Smooth muscle cell (in vitro differentiated cells): ENCODE measurements around the gene LTB4R2. TPM values are rescaled to one million over a fixed set of nuclear protein-coding genes. Genes with fewer than 3 reads are reported as not detected.

ENCODE experiments used
- DNase-seq: peaks from one replicate; lab custom pipeline; 2025; ENCODE audit not compliant: unreplicated experiment; lab: John Stamatoyannopoulos, UW
- H2AFZ ChIP-seq: fragments of 200-600 bp; sonication (generic); 2 replicates; pipeline ENCODE4 v1.6.0; 2016; ENCODE audit warnings: antibody characterized with exemption, low read depth, mild to moderate bottlenecking
- H3F3A ChIP-seq: fragments of 200-600 bp; sonication (generic); 2 replicates; pipeline ENCODE4 v1.6.0; 2017; ENCODE audit warnings: antibody characterized with exemption, low read depth
- H3K27ac ChIP-seq: fragments of 200-600 bp; sonication (generic); 2 replicates; pipeline ENCODE4 v1.5.1; 2016; ENCODE audit warnings: low read depth, mild to moderate bottlenecking
- H3K27me3 ChIP-seq: fragments of 200-600 bp; sonication (generic); 2 replicates; pipeline ENCODE4 v1.6.1; 2016; ENCODE audit warnings: low read depth, mild to moderate bottlenecking
- H3K36me3 ChIP-seq: fragments of 200-600 bp; sonication (generic); 2 replicates; pipeline ENCODE4 v1.5.1; 2016; ENCODE audit warnings: low read depth
- H3K4me1 ChIP-seq: fragments of 200-600 bp; sonication (generic); 2 replicates; pipeline ENCODE4 v1.5.1; 2016; ENCODE audit warnings: low read depth
- H3K4me2 ChIP-seq: fragments of 200-600 bp; sonication (generic); 2 replicates; pipeline ENCODE4 v1.6.0; 2016; ENCODE audit warnings: mild to moderate bottlenecking
- H3K4me3 ChIP-seq: fragments of 200-600 bp; sonication (generic); 2 replicates; pipeline ENCODE4 v1.5.1; 2016; ENCODE audit warnings: mild to moderate bottlenecking
- H3K79me2 ChIP-seq: fragments of 200-600 bp; sonication (generic); 2 replicates; pipeline ENCODE4 v1.6.0; 2016; ENCODE audit warnings: low read depth, mild to moderate bottlenecking
- H3K9ac ChIP-seq: fragments of 200-600 bp; sonication (generic); 2 replicates; pipeline ENCODE4 v1.6.0; 2016; ENCODE audit warnings: low read depth
- H3K9me3 ChIP-seq: fragments of 200-600 bp; sonication (generic); replicated peaks from 2 replicates; pipeline ENCODE4 v1.5.1; 2016; ENCODE audit warnings: low read depth
- H4K20me1 ChIP-seq: fragments of 200-600 bp; sonication (generic); 2 replicates; pipeline ENCODE4 v1.6.0; 2016; ENCODE audit warnings: low read depth
- CTCF ChIP-seq: fragments of 200-600 bp; sonication (generic); IDR thresholded peaks from 2 replicates; pipeline ENCODE4 v1.5.1; 2017; ENCODE audit warnings: borderline replicate concordance, mild to moderate bottlenecking, antibody characterized with exemption; ENCODE audit not compliant: insufficient read depth, poor library complexity, severe bottlenecking
- WGBS: methylation state at CpG from one replicate; pipeline ENCODE4 v1.1.7; 2016; ENCODE audit warnings: low lambda C conversion rate; 5-methylcytosine and 5-hydroxymethylcytosine counted together
- polyA plus RNA-seq: library from polyadenylated mRNA; unstranded; fragments of >200 nt; fragmentation: Nextera tagmentation; extraction: Ambion mirVana; gene quantifications from 2 replicates; pipeline ENCODE4 v1.2.1, GENCODE V29; 2016
- total RNA-seq: library from RNA; depleted of rRNA; stranded (reverse); fragments of >200 nt; gene quantifications from 2 replicates; pipeline ENCODE4 v1.2.3, GENCODE V29; 2014

LTB4R2 gene
- total and polyA plus RNA-seq, 2 experiments from 2014 or later, result 0.70 to 2.8 TPM

GRCh38 chr14:24292118-24292807, 17.7 kb upstream of the LTB4R2 start:
- Histone ChIP-seq H3K27me3 (no peaks in the 10 kb centered on the region), H3K36me3 (no peaks in the 10 kb centered on the region), H3K4me3 (no peak overlapping the region), H4K20me1 (no peaks in the 10 kb centered on the region), H3K4me1 (peaks cover 2% of the 10 kb centered on the region), H2AFZ (no peak overlapping the region), H3F3A (peaks cover 3% of the 10 kb centered on the region), H3K27ac (no peak overlapping the region), H3K9ac (no peak overlapping the region), H3K9me3 (no peaks in the 10 kb centered on the region), H3K79me2 (no peaks in the 10 kb centered on the region), H3K4me2 (no peak overlapping the region)
- DNase-seq, result no peak
- TF ChIP-seq CTCF, result no peak
- over 99% methylated on average over 11 of the region's 11 CpGs for WGBS

GRCh38 chr14:24293525-24293924, 16.4 kb upstream of the LTB4R2 start:
- H3F3A ChIP-seq, result peaks cover 7% of the 10 kb centered on the region
- no peak overlapping the region for H3K9ac ChIP-seq
- H3K4me3 ChIP-seq, result no peak overlapping the region
- no peak overlapping the region for H2AFZ ChIP-seq
- H3K27ac ChIP-seq, result no peak overlapping the region
- no peak overlapping the region for H3K4me2 ChIP-seq
- no peak for TF ChIP-seq CTCF
- DNase-seq, result no peak
- H3K36me3 ChIP-seq, result no peaks in the 10 kb centered on the region
- H4K20me1 ChIP-seq, result no peaks in the 10 kb centered on the region
- H3K9me3 ChIP-seq, result no peaks in the 10 kb centered on the region
- H3K4me1 ChIP-seq, result peaks cover 3% of the 10 kb centered on the region
- peaks cover 1% of the 10 kb centered on the region for H3K79me2 ChIP-seq
- whole genome bisulfite sequencing, result 94% methylated on average over 2 of the region's 2 CpGs
- H3K27me3 ChIP-seq, result no peaks in the 10 kb centered on the region

GRCh38 chr14:24296341-24297157, 13.4 kb upstream of the LTB4R2 start:
- H3K27me3 ChIP-seq, result no peaks in the 10 kb centered on the region
- H2AFZ ChIP-seq, result no peak overlapping the region
- H3K4me3 ChIP-seq, result no peak overlapping the region
- peak; percentile 63 for TF ChIP-seq CTCF
- no peaks in the 10 kb centered on the region for H3K9me3 ChIP-seq
- peak overlapping the region; percentile 42 for H3K9ac ChIP-seq
- H3K27ac ChIP-seq, result peak overlapping the region; percentile 65
- H4K20me1 ChIP-seq, result no peaks in the 10 kb centered on the region
- peaks cover 7% of the 10 kb centered on the region for H3F3A ChIP-seq
- no peak overlapping the region for H3K4me2 ChIP-seq
- peaks cover 16% of the 10 kb centered on the region for H3K79me2 ChIP-seq
- peaks cover 13% of the 10 kb centered on the region for H3K4me1 ChIP-seq
- WGBS, result 68% methylated on average over 12 of the region's 12 CpGs
- DNase-seq, result peak; percentile 9
- no peaks in the 10 kb centered on the region for H3K36me3 ChIP-seq
